ENCODE measurements around the gene CDC73. TPM values are rescaled to one million over a fixed set of nuclear protein-coding genes. Genes with fewer than 3 reads are reported as not detected.

The CDC73 gene
- total and polyA plus RNA-seq, 9 of the 15 experiments (the other 6 are each of a cell fraction or from before 2014, with no cell fraction given), result 19.0 to 61.7 (median 30.1) TPM

DNA sequence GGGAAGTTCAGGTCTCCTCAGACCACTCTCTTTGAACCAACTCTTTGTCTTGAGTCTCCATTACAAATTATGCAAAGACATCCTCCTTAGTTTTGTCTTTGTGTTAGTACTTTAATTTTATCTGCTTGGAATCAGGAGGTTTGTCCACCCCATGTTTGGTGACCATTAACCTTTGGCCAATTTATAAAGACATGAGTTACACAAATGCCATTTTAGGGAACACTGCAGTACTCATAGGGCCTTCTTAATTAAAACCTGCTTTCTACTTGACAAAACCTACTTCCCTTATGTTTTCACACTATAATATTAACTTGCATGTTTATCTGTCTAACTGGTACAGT, 7.9 kb upstream of the CDC73 start (continued):
- TF ChIP-seq SIRT6 (IDR thresholded peaks at IDR 0.05; ENCODE audit: low read depth, low read length), result no peak
- TF ChIP-seq MEF2A (IDR thresholded peaks at IDR 0.05; ENCODE audit: control insufficient read depth, low read depth, low read length), result no peak
- no peak for TF ChIP-seq ZNF232 (CRISPR knock-in tag; IDR thresholded peaks at IDR 0.05)
- TF ChIP-seq SRF (CRISPR knock-in tag; IDR thresholded peaks at IDR 0.05), result peak in 1 of 2 experiments; percentile 68; a peak in 1 of 4 replicates
- peak; percentile 31; the same call in 1 of the 2 replicates for TF ChIP-seq EP300 (IDR thresholded peaks at IDR 0.05; ENCODE audit: low read length)
- TF ChIP-seq ZNF224 (CRISPR knock-in tag; IDR thresholded peaks at IDR 0.05), result no peak
- no peak for TF ChIP-seq NELFE (IDR thresholded peaks at IDR 0.05; ENCODE audit: insufficient read depth, insufficient read length)
- TF ChIP-seq ZBTB7A (IDR thresholded peaks at IDR 0.05; ENCODE audit: borderline replicate concordance, control insufficient read depth, low read depth, low read length), result no peak
- no peak for TF ChIP-seq HMG20B (CRISPR knock-in tag; IDR thresholded peaks at IDR 0.05)
- TF ChIP-seq, protein P1, sequence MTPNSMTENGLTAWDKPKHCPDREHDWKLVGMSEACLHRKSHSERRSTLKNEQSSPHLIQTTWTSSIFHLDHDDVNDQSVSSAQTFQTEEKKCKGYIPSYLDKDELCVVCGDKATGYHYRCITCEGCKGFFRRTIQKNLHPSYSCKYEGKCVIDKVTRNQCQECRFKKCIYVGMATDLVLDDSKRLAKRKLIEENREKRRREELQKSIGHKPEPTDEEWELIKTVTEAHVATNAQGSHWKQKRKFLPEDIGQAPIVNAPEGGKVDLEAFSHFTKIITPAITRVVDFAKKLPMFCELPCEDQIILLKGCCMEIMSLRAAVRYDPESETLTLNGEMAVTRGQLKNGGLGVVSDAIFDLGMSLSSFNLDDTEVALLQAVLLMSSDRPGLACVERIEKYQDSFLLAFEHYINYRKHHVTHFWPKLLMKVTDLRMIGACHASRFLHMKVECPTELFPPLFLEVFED (CRISPR knock-in tag; conservative IDR thresholded peaks at IDR 0.05), result no peak
- TF ChIP-seq POLR2AphosphoS2 (IDR thresholded peaks at IDR 0.05; ENCODE audit: low read length), result no peak
- TF ChIP-seq, protein P2, sequence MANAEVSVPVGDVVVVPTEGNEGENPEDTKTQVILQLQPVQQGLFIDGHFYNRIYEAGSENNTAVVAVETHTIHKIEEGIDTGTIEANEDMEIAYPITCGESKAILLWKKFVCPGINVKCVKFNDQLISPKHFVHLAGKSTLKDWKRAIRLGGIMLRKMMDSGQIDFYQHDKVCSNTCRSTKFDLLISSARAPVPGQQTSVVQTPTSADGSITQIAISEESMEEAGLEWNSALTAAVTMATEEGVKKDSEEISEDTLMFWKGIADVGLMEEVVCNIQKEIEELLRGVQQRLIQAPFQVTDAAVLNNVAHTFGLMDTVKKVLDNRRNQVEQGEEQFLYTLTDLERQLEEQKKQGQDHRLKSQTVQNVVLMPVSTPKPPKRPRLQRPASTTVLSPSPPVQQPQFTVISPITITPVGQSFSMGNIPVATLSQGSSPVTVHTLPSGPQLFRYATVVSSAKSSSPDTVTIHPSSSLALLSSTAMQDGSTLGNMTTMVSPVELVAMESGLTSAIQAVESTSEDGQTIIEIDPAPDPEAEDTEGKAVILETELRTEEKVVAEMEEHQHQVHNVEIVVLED (CRISPR knock-in tag; IDR thresholded peaks at IDR 0.05), result no peak
- peak; percentile 36; the same call in 1 of the 2 replicates for TF ChIP-seq TEAD4 (IDR thresholded peaks at IDR 0.05; ENCODE audit: low read length)
- no peak for TF ChIP-seq TEAD4 (CRISPR knock-in tag; IDR thresholded peaks at IDR 0.05; ENCODE audit: borderline replicate concordance)
- peak; percentile 64 for TF ChIP-seq MEIS2 (IDR thresholded peaks at IDR 0.05; ENCODE audit: partially characterized antibody)
- TF ChIP-seq NRF1 (conservative IDR thresholded peaks at IDR 0.05 in 1 of 2, IDR thresholded peaks at IDR 0.05 in 1 of 2), result no peak
- TF ChIP-seq TFAM (CRISPR knock-in tag; conservative IDR thresholded peaks at IDR 0.05), result no peak
- 0 out of 2 replicates have a peak, but pooled peaks have one; percentile 9 for TF ChIP-seq ARID2 (IDR thresholded peaks at IDR 0.05)
- TF ChIP-seq POLR3G (IDR thresholded peaks at IDR 0.05; ENCODE audit: extremely low read depth, insufficient read length, insufficient replicate concordance), result no peak
- TF ChIP-seq ZNF175 (CRISPR knock-in tag; IDR thresholded peaks at IDR 0.05; ENCODE audit: low read depth), result no peak
- TF ChIP-seq ZNF780A (CRISPR knock-in tag; IDR thresholded peaks at IDR 0.05), result no peak
- TF ChIP-seq MAFF (IDR thresholded peaks at IDR 0.05; ENCODE audit: low read length), result no peak
- TF ChIP-seq TAL1 (IDR thresholded peaks at IDR 0.05), result peak; percentile 22; the same call in 1 of the 2 replicates
- TF ChIP-seq SMAD4 (CRISPR knock-in tag; conservative IDR thresholded peaks at IDR 0.05), result no peak
- TF ChIP-seq, protein P3, sequence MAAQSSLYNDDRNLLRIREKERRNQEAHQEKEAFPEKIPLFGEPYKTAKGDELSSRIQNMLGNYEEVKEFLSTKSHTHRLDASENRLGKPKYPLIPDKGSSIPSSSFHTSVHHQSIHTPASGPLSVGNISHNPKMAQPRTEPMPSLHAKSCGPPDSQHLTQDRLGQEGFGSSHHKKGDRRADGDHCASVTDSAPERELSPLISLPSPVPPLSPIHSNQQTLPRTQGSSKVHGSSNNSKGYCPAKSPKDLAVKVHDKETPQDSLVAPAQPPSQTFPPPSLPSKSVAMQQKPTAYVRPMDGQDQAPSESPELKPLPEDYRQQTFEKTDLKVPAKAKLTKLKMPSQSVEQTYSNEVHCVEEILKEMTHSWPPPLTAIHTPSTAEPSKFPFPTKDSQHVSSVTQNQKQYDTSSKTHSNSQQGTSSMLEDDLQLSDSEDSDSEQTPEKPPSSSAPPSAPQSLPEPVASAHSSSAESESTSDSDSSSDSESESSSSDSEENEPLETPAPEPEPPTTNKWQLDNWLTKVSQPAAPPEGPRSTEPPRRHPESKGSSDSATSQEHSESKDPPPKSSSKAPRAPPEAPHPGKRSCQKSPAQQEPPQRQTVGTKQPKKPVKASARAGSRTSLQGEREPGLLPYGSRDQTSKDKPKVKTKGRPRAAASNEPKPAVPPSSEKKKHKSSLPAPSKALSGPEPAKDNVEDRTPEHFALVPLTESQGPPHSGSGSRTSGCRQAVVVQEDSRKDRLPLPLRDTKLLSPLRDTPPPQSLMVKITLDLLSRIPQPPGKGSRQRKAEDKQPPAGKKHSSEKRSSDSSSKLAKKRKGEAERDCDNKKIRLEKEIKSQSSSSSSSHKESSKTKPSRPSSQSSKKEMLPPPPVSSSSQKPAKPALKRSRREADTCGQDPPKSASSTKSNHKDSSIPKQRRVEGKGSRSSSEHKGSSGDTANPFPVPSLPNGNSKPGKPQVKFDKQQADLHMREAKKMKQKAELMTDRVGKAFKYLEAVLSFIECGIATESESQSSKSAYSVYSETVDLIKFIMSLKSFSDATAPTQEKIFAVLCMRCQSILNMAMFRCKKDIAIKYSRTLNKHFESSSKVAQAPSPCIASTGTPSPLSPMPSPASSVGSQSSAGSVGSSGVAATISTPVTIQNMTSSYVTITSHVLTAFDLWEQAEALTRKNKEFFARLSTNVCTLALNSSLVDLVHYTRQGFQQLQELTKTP (IDR thresholded peaks at IDR 0.05; ENCODE audit: low read depth in 1 of 2, partially characterized antibody in 2 of 2), result no peak
